Measurements from ENCODE around the gene RTN1. TPM values are rescaled to one million over a fixed set of nuclear protein-coding genes. Genes with fewer than 3 reads are reported as not detected.
"Not testable (repeated sequence)": the region's sequence is repeated elsewhere in the genome, so short reads cannot be mapped to it uniquely, and the experiment has no call there.

The RTN1 gene
- total RNA-seq, 1 donor from 2014 or later: 23.4 TPM

- Mint-ChIP-seq H3K4me3 (ENCODE audit: low read depth) (no peak overlapping the region), H3K9me3 (ENCODE audit: low read depth) (no peaks in the 10 kb centered on the region), H3K4me1 (ENCODE audit: low read depth) (no peaks in the 10 kb centered on the region), H3K27me3 (no peaks in the 10 kb centered on the region), H3K27ac (no peak overlapping the region), H3K36me3 (ENCODE audit: insufficient read depth) (no peaks in the 10 kb centered on the region)
- no peak for DNase-seq (ENCODE audit: low spot score, unreplicated experiment)
- TF ChIP-seq CTCF (IDR thresholded peaks at IDR 0.05; ENCODE audit: unreplicated experiment): no peak
Observed at GRCh38 chr14:59675394-59675793, 195.2 kb downstream of the RTN1 start.

- no peak for TF ChIP-seq CTCF (IDR thresholded peaks at IDR 0.05; ENCODE audit: unreplicated experiment)
- H3K4me1 Mint-ChIP-seq (ENCODE audit: low read depth): no peaks in the 10 kb centered on the region
- H3K36me3 Mint-ChIP-seq (ENCODE audit: insufficient read depth): peaks cover 2% of the 10 kb centered on the region
- no peak overlapping the region for H3K27ac Mint-ChIP-seq
- H3K9me3 Mint-ChIP-seq (ENCODE audit: low read depth): peaks cover 41% of the 10 kb centered on the region
- no peak for DNase-seq (ENCODE audit: low spot score, unreplicated experiment)
- no peak overlapping the region for H3K4me3 Mint-ChIP-seq (ENCODE audit: low read depth)
- H3K27me3 Mint-ChIP-seq: no peaks in the 10 kb centered on the region
Observed at GRCh38 chr14:59664741-59665140, 205.8 kb downstream of the RTN1 start.

- no peak overlapping the region for H3K27ac Mint-ChIP-seq
- H3K4me1 Mint-ChIP-seq (ENCODE audit: low read depth): no peaks in the 10 kb centered on the region
- H3K27me3 Mint-ChIP-seq: no peaks in the 10 kb centered on the region
- H3K9me3 Mint-ChIP-seq (ENCODE audit: low read depth): peaks cover 26% of the 10 kb centered on the region
- H3K4me3 Mint-ChIP-seq (ENCODE audit: low read depth): no peak overlapping the region
- TF ChIP-seq CTCF (IDR thresholded peaks at IDR 0.05; ENCODE audit: unreplicated experiment): no peak
- no peak for DNase-seq (ENCODE audit: low spot score, unreplicated experiment)
- peaks cover 2% of the 10 kb centered on the region for H3K36me3 Mint-ChIP-seq (ENCODE audit: insufficient read depth)
Observed at GRCh38 chr14:59657769-59658168, 212.8 kb downstream of the RTN1 start.

GRCh38 chr14:59656473-59656872, 214.1 kb downstream of the RTN1 start:
- H3K36me3 Mint-ChIP-seq (ENCODE audit: insufficient read depth): no peaks in the 10 kb centered on the region
- DNase-seq (ENCODE audit: low spot score, unreplicated experiment): no peak
- no peaks in the 10 kb centered on the region for H3K27me3 Mint-ChIP-seq
- H3K9me3 Mint-ChIP-seq (ENCODE audit: low read depth): peaks cover 27% of the 10 kb centered on the region
- H3K27ac Mint-ChIP-seq: no peak overlapping the region
- no peak for TF ChIP-seq CTCF (IDR thresholded peaks at IDR 0.05; ENCODE audit: unreplicated experiment)
- H3K4me3 Mint-ChIP-seq (ENCODE audit: low read depth): no peak overlapping the region
- no peaks in the 10 kb centered on the region for H3K4me1 Mint-ChIP-seq (ENCODE audit: low read depth)

GRCh38 chr14:59654131-59654530, 216.4 kb downstream of the RTN1 start:
- not testable (repeated sequence) for DNase-seq (ENCODE audit: low spot score, unreplicated experiment); H3K27ac Mint-ChIP-seq

GRCh38 chr14:59646832-59647231, 223.7 kb downstream of the RTN1 start:
- not testable (repeated sequence) for H3K36me3 Mint-ChIP-seq (ENCODE audit: insufficient read depth); H3K4me3 Mint-ChIP-seq (ENCODE audit: low read depth); H3K4me1 Mint-ChIP-seq (ENCODE audit: low read depth); H3K27me3 Mint-ChIP-seq; H3K27ac Mint-ChIP-seq; DNase-seq (ENCODE audit: low spot score, unreplicated experiment)
- peaks cover 48% of the 10 kb centered on the region for H3K9me3 Mint-ChIP-seq (ENCODE audit: low read depth)

More at GRCh38 chr14:59654131-59654530, 216.4 kb downstream of the RTN1 start:
- H3K9me3 Mint-ChIP-seq (ENCODE audit: low read depth): peaks cover 20% of the 10 kb centered on the region
- H3K27me3 Mint-ChIP-seq; H3K36me3 Mint-ChIP-seq (ENCODE audit: insufficient read depth); H3K4me3 Mint-ChIP-seq (ENCODE audit: low read depth); H3K4me1 Mint-ChIP-seq (ENCODE audit: low read depth): not testable (repeated sequence)
